Keratinocyte (primary cell): Measurements from ENCODE around the gene VSTM1. TPM values are rescaled to one million over a fixed set of nuclear protein-coding genes. Genes with fewer than 3 reads are reported as not detected.
"Not testable (repeated sequence)": the region's sequence is repeated elsewhere in the genome, so short reads cannot be mapped to it uniquely, and the experiment has no call there.

Source experiments
- DNase-seq: peaks from one replicate; pipeline ENCODE4 v3.0.0-alpha.2; 2011; ENCODE audit warnings: low read depth, missing footprints, low spot score
- FAIRE-seq: peaks from 2 replicates; lab custom pipeline; 2011; peaks lifted over from hg19 to GRCh38; lab: Jason Lieb, UNC
- H2AFZ ChIP-seq: 2 replicates; pipeline ENCODE4 v1.6.0; 2012; ENCODE audit warnings: low read length, control low read depth, inconsistent platforms; ENCODE audit not compliant: control insufficient read depth
- H3K27ac ChIP-seq: 2 replicates; pipeline ENCODE4 v1.5.1; 2011; ENCODE audit warnings: low read length; ENCODE audit not compliant: control insufficient read depth, insufficient read depth
- H3K27me3 ChIP-seq: 3 replicates; pipeline ENCODE4 v1.6.0; 2011; ENCODE audit warnings: low read length; ENCODE audit not compliant: control insufficient read depth, insufficient read depth; ENCODE audit errors: extremely low read depth
- H3K36me3 ChIP-seq, 2 experiments: 2 replicates in 1 of 2; 3 replicates in 1 of 2; pipeline ENCODE4 v1.5.1; 2011; ENCODE audit warnings: low read length in 2 of 2, mild to moderate bottlenecking in 1 of 2; ENCODE audit not compliant: control insufficient read depth in 2 of 2, insufficient read depth in 2 of 2; ENCODE audit errors: extremely low read depth in 1 of 2
- H3K4me1 ChIP-seq: 3 replicates; pipeline ENCODE4 v1.5.1; 2011; ENCODE audit warnings: low read length; ENCODE audit not compliant: control insufficient read depth, insufficient read depth; ENCODE audit errors: extremely low read depth
- H3K4me2 ChIP-seq: 3 replicates; pipeline ENCODE4 v1.6.0; 2011; ENCODE audit warnings: low read depth, low read length; ENCODE audit not compliant: control insufficient read depth, insufficient read depth; ENCODE audit errors: extremely low read depth
- H3K4me3 ChIP-seq, 3 experiments: fragments of 200-600 bp in 1 of 3; sonication (generic) in 1 of 3; 2 replicates in 2 of 3; 3 replicates in 1 of 3; pipeline ENCODE4 v1.5.1; 2011 to 2016; ENCODE audit warnings: low read length in 3 of 3, mild to moderate bottlenecking in 3 of 3, control low read depth in 2 of 3, inconsistent platforms in 1 of 3, low read depth in 1 of 3, mixed read lengths in 1 of 3, mixed run types in 1 of 3, moderate library complexity in 1 of 3; ENCODE audit not compliant: control insufficient read depth in 2 of 3, insufficient read depth in 2 of 3; ENCODE audit errors: extremely low read depth in 1 of 3
- H3K79me2 ChIP-seq: 2 replicates; pipeline ENCODE4 v1.6.0; 2012; ENCODE audit warnings: low read length; ENCODE audit not compliant: control insufficient read depth, insufficient read depth
- H3K9ac ChIP-seq: 3 replicates; pipeline ENCODE4 v1.6.0; 2011; ENCODE audit warnings: low read length; ENCODE audit not compliant: control insufficient read depth, insufficient read depth; ENCODE audit errors: extremely low read depth
- H3K9me1 ChIP-seq: 3 replicates; pipeline ENCODE4 v1.6.0; 2011; ENCODE audit warnings: low read length; ENCODE audit not compliant: control insufficient read depth, insufficient read depth; ENCODE audit errors: extremely low read depth
- H3K9me3 ChIP-seq: 2 replicates; pipeline ENCODE4 v1.5.1; 2012; ENCODE audit warnings: low read depth, low read length; ENCODE audit not compliant: control insufficient read depth
- H4K20me1 ChIP-seq: 3 replicates; pipeline ENCODE4 v1.6.0; 2011; ENCODE audit warnings: low read length; ENCODE audit not compliant: control insufficient read depth, insufficient read depth; ENCODE audit errors: extremely low read depth
- EZH2 ChIP-seq: IDR thresholded peaks from one replicate; pipeline ENCODE4 v1.6.1; 2012; ENCODE audit warnings: inconsistent platforms, mild to moderate bottlenecking, low read length, moderate library complexity
- dilution Hi-C: fragments of 300-500 bp; cut with MboI; formaldehyde crosslinking; loops from one replicate; pipeline ENCODE4 v1.7.0; 2020; ENCODE audit warnings: low sequenced_read_pairs; ENCODE audit not compliant: extremely low pct_ligation_motif_present
- polyA plus RNA-seq, 5 experiments: library from polyadenylated mRNA; depleted of rRNA in 3 of 5; stranded (reverse) in 3 of 5; stranded (forward) in 1 of 5; unstranded in 1 of 5; fragments of >200 nt; gene quantifications; 1 replicate in 1 of 5; 2 replicates in 3 of 5; 3 replicates in 1 of 5; pipeline versions ENCODE4 v1.2.1 to v1.2.3, GENCODE V29; 2011 to 2012; ENCODE audit warnings: missing spikeins in 2 of 5, low read depth in 1 of 5, low replicate concordance in 1 of 5
- TF ChIP-seq, protein P1 (sequence below), 3 experiments: IDR thresholded peaks in 1 of 3; conservative IDR thresholded peaks in 1 of 3; optimal IDR thresholded peaks in 1 of 3; 2 replicates in 2 of 3; 3 replicates in 1 of 3; pipeline versions ENCODE3 to v1.5.1; 2011; ENCODE audit warnings: low read length in 3 of 3, mild to moderate bottlenecking in 3 of 3, moderate library complexity in 2 of 3, control low read depth in 1 of 3, inconsistent platforms in 1 of 3; ENCODE audit not compliant: insufficient read depth in 2 of 3; ENCODE audit errors: extremely low read depth in 1 of 3

Gene VSTM1
- polyA plus RNA-seq, 1 donor (not counting 4 experiments of a cell fraction or from before 2014, with no cell fraction given) = not detected

DNA sequence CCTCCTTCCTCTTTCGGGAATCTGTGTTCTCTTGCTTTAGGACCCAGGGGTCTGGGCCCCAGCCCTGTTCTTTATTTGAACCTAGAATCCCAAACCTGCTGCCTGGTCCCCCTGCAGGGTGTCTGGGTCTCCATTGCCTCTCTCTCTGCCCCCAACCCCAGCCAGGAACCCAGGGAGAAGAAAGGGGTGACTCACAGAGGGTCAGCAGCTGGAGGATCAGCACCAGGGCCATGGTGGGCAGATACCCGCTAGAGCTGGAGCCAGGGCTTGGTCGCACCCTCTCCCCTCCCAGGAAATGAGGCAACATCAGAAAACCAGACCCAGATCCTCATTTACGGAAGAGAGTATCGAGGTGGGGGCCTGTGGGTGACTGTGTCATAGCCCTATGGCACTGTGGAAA, 36.9 kb upstream of the VSTM1 start, which contains the start of gene OSCAR:
OSCAR (minus strand) TSS at position 243 of the 400 bp plus-strand sequence; CDS start at position 232, 11 bp downstream.
- H3K27ac ChIP-seq = no peak within 1 kb of the TSS
- no peaks in the 10 kb centered on the region for H3K9me3 ChIP-seq
- H3K4me2 ChIP-seq = no peak within 1 kb of the TSS
- H3K4me3 ChIP-seq = no peak within 1 kb of the TSS
- FAIRE-seq (no peak), DNase-seq (no peak)
- H3K9ac ChIP-seq = no peak within 1 kb of the TSS
- H4K20me1 ChIP-seq = no peaks in the 10 kb centered on the region
- dilution Hi-C loops = no loop called here
- H2AFZ ChIP-seq = no peak within 1 kb of the TSS
- no peaks in the 10 kb centered on the region for H3K9me1 ChIP-seq
- TF ChIP-seq EZH2 = no peak
- TF ChIP-seq, protein P1, sequence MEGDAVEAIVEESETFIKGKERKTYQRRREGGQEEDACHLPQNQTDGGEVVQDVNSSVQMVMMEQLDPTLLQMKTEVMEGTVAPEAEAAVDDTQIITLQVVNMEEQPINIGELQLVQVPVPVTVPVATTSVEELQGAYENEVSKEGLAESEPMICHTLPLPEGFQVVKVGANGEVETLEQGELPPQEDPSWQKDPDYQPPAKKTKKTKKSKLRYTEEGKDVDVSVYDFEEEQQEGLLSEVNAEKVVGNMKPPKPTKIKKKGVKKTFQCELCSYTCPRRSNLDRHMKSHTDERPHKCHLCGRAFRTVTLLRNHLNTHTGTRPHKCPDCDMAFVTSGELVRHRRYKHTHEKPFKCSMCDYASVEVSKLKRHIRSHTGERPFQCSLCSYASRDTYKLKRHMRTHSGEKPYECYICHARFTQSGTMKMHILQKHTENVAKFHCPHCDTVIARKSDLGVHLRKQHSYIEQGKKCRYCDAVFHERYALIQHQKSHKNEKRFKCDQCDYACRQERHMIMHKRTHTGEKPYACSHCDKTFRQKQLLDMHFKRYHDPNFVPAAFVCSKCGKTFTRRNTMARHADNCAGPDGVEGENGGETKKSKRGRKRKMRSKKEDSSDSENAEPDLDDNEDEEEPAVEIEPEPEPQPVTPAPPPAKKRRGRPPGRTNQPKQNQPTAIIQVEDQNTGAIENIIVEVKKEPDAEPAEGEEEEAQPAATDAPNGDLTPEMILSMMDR (optimal IDR thresholded peaks at IDR 0.05 in 1 of 3, IDR thresholded peaks at IDR 0.05 in 1 of 3, conservative IDR thresholded peaks at IDR 0.05 in 1 of 3; ENCODE audit: extremely low read depth in 1 of 3, insufficient read depth in 2 of 3, low read length in 3 of 3) = no peak
- peaks cover 9% of the 10 kb centered on the region for H3K4me1 ChIP-seq
- H3K36me3 ChIP-seq = peaks cover 0 to 2% of the 10 kb centered on the region in 2 experiments
- peaks cover 18% of the 10 kb centered on the region for H3K79me2 ChIP-seq
- H3K27me3 ChIP-seq = no peaks in the 10 kb centered on the region

DNA sequence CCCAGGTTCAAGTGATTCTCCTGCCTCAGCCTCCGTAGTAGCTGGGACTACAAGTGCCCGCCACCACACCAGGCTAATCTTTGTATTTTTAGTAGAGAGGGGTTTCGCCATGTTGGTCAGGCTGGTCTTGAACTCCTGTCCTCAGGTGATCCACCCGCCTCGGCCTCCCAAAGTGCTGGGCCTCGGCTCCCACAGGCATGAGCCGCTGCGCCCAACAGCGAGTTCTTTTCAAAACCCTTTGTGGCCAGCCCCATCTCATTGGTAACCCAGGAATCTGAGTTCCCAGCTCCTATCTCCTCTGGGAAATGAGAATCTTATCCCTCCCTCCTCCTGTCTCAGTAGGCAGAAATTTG, 36.2 kb upstream of the VSTM1 start:
- H2AFZ ChIP-seq, H3K27me3 ChIP-seq, DNase-seq, H3K4me3 ChIP-seq, H3K27ac ChIP-seq, H3K36me3 ChIP-seq, dilution Hi-C loops, H4K20me1 ChIP-seq, H3K4me2 ChIP-seq, FAIRE-seq, H3K9me3 ChIP-seq, H3K9me1 ChIP-seq, H3K9ac ChIP-seq: not testable (repeated sequence)
- peaks cover 18% of the 10 kb centered on the region for H3K79me2 ChIP-seq
- peaks cover 12% of the 10 kb centered on the region for H3K4me1 ChIP-seq
